ENCODE results near the gene RILPL2.
"Not testable (repeated sequence)": the region's sequence is repeated elsewhere in the genome, so short reads cannot be mapped to it uniquely, and the experiment has no call there.

Gene RILPL2

DNA sequence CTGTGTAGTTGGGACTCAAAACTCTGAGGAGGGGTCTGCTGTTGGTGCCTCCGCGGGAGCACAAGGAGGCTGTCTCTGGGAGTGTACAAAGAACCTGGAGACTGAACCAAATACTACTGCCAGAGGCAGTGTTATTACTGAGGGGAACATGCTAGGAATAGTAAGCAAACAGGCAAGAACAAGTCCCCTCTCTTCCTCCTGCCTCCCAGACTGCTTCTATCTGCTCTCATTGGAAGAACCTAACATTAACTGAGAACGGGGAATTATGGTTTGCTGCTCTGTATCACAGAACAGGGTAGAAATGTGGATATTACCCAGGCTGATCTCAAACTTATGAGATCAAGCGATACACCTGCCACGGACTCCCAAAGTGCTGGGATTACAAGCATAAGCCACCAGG lies 57.1 kb downstream of the RILPL2 start:
- no peak for DNase-seq

DNA sequence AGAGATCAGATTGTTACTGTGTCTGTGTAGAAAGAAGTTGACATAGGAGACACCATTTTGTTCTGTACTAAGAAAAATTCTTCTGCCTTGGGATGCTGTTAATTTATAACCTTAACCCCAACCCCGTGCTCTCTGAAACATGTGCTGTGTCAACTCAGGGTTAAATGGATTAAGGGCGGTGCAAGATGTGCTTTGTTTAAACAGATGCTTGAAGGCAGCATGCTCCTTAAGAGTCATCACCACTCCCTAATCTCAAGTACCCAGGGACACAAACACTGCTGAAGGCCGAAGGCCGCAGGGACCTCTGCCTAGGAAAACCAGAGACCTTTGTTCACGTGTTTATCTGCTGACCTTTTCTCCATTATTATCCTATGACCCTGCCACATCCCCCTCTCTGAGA lies 64.1 kb downstream of the RILPL2 start:
- not testable (repeated sequence) for DNase-seq

- not testable (repeated sequence) for DNase-seq
Observed at GRCh38 chr12:123371667-123372368, 64.7 kb downstream of the RILPL2 start.

DNA sequence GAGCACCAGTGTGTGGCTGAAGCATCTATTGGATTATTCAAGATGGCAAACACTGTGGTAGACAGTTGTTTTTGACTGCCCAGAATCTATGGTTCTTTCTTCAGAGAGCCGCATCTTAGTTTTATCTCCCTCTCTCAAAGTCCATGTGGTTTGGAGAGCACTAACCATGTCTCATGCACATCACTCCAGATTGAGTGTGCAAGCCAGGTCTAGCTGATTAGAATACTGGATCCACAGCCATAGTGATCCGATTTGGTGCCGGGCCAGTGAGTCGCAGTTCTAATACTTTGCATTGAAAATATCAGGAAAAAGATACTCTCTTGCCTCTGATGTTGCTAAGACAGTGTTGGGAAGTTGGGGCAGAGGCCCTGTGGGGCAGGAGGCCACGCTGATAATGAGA lies 67.3 kb downstream of the RILPL2 start:
- DNase-seq = no peak

DNA sequence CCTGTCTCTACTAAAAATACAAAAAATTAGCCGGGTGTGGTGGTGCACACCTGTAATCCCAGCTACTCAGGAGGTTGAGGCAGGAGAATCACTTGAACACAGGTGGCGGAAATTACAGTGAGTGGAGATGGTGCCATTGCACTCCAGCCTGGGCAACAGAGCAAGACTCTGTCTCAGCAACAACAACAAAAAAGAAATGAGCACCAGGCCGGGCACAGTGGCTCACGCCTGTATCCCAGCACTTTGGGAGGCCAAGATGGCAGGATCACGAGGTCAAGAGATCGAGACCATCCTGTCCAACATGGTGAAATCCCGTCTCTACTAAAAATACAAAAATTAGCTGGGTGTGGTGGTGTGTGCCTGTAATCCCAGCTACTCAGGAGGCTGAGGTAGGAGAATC lies 68.1 kb downstream of the RILPL2 start:
- DNase-seq = not testable (repeated sequence)

DNA sequence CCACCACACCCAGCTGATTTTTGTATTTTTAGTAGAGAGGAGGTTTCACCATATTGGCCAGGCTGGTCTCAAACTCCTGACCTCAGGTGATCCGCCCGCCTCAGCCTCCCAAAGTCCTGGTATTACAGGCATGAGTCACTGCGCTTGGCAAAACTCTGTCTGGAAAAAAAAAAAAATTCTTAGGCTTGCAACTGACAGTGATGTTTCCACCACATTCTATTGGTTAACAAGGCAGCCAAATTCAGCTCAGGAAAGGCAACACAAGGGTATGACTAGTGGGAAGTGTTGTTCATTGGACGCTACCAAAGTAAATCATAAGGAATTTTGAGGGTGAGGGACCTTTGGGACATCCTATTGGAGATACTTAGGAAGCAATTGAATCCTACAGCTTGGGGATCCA lies 69.0 kb downstream of the RILPL2 start:
- DNase-seq = no peak
